ENCODE results near the gene C19orf12. TPM values are rescaled to one million over a fixed set of nuclear protein-coding genes. Genes with fewer than 3 reads are reported as not detected.

C19orf12 gene
- total RNA-seq, 1 experiment from 2014 or later = 17.5 TPM

- no peak overlapping the region for H3K4me3 Mint-ChIP-seq
- H3K27ac ChIP-seq (ENCODE audit: insufficient read length, low read depth, low read length) = no peak overlapping the region
- H3K9ac ChIP-seq (ENCODE audit: extremely low read depth, insufficient read length, low read length) = no peak overlapping the region
- no peak overlapping the region for H4K5ac ChIP-seq (ENCODE audit: insufficient read length, low read depth, low read length)
- no peak overlapping the region for H3K18ac ChIP-seq (ENCODE audit: insufficient read length, low read depth, low read length)
- no peaks in the 10 kb centered on the region for H3K23me2 ChIP-seq (ENCODE audit: insufficient read length, low read depth, low read length, poor library complexity, severe bottlenecking)
- no peak overlapping the region for H3T11ph ChIP-seq (ENCODE audit: low read length)
- WGBS (ENCODE audit: extremely low coverage, insufficient read length, low lambda C conversion rate) = no CpG with 5 or more reads among the region's 9 CpGs
- H2BK120ac ChIP-seq (ENCODE audit: low read depth, low read length, poor library complexity, severe bottlenecking) = no peak overlapping the region
- H3K4ac ChIP-seq (ENCODE audit: low read depth, low read length) = no peak overlapping the region
- H3K36me3 Mint-ChIP-seq (ENCODE audit: insufficient read depth in 1 of 3, low read depth in 3 of 3) = peaks cover 0 to 2% (median 0%) of the 10 kb centered on the region in 3 experiments; a peak in 2 of 7 replicates
- no peaks in the 10 kb centered on the region for H3K9me3 ChIP-seq (ENCODE audit: control insufficient read depth, low read depth, low read length)
- H3K14ac ChIP-seq (ENCODE audit: insufficient read depth, low read length) = no peak overlapping the region
- no peak overlapping the region for H3K27ac Mint-ChIP-seq
- H3K56ac ChIP-seq (ENCODE audit: insufficient read length, low read depth, low read length) = no peak overlapping the region
- H3K4me2 ChIP-seq (ENCODE audit: insufficient read depth, insufficient read length, low read length) = no peak overlapping the region
- H3K9me3 Mint-ChIP-seq = no peaks in the 10 kb centered on the region
- H3K27me3 ChIP-seq (ENCODE audit: insufficient read depth, low read length) = no peaks in the 10 kb centered on the region
- H3K79me2 ChIP-seq (ENCODE audit: insufficient read depth, low read length) = no peaks in the 10 kb centered on the region
- H4K20me1 ChIP-seq (ENCODE audit: control insufficient read depth, insufficient read depth, insufficient read length) = no peaks in the 10 kb centered on the region
- H2BK15ac ChIP-seq (ENCODE audit: low read depth, low read length) = no peak overlapping the region
- no peak overlapping the region for H2BK20ac ChIP-seq (ENCODE audit: low read depth, low read length, poor library complexity, severe bottlenecking)
- H3K4me1 ChIP-seq (ENCODE audit: insufficient read depth, low read length) = no peaks in the 10 kb centered on the region
- no peaks in the 10 kb centered on the region for H3K79me1 ChIP-seq (ENCODE audit: insufficient read depth, low read depth, low read length, poor library complexity, severe bottlenecking)
- no peak overlapping the region for H3K23ac ChIP-seq (ENCODE audit: insufficient read length, low read depth, low read length)
- H4K8ac ChIP-seq (replicated peaks; ENCODE audit: insufficient read length, low read depth, low read length) = no peak overlapping the region
- no peak overlapping the region for H2BK12ac ChIP-seq (ENCODE audit: insufficient read length, low read depth, low read length)
- DNase-seq = no peak
- no peak overlapping the region for H2AK5ac ChIP-seq (ENCODE audit: insufficient read length, low read length)
- H3K4me1 Mint-ChIP-seq = no peaks in the 10 kb centered on the region
- no peak overlapping the region for H2BK5ac ChIP-seq (ENCODE audit: insufficient read length, low read length)
- H4K91ac ChIP-seq (ENCODE audit: insufficient read length, low read depth, low read length) = no peak overlapping the region
- H2AFZ ChIP-seq (ENCODE audit: low read length) = no peak overlapping the region
- TF ChIP-seq, protein P1, sequence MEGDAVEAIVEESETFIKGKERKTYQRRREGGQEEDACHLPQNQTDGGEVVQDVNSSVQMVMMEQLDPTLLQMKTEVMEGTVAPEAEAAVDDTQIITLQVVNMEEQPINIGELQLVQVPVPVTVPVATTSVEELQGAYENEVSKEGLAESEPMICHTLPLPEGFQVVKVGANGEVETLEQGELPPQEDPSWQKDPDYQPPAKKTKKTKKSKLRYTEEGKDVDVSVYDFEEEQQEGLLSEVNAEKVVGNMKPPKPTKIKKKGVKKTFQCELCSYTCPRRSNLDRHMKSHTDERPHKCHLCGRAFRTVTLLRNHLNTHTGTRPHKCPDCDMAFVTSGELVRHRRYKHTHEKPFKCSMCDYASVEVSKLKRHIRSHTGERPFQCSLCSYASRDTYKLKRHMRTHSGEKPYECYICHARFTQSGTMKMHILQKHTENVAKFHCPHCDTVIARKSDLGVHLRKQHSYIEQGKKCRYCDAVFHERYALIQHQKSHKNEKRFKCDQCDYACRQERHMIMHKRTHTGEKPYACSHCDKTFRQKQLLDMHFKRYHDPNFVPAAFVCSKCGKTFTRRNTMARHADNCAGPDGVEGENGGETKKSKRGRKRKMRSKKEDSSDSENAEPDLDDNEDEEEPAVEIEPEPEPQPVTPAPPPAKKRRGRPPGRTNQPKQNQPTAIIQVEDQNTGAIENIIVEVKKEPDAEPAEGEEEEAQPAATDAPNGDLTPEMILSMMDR (conservative IDR thresholded peaks at IDR 0.05) = no peak
- no peaks in the 10 kb centered on the region for H3K27me3 Mint-ChIP-seq (ENCODE audit: low read depth)
Observed at GRCh38 chr19:29705706-29706105, 9.4 kb downstream of the C19orf12 start.
